Kidney (tissue), 14 donors: ENCODE data around the gene MVP. TPM values are rescaled to one million over a fixed set of nuclear protein-coding genes. Genes with fewer than 3 reads are reported as not detected.

ENCODE experiments used
- DNase-seq, 5 donors: peaks; one replicate each; pipeline ENCODE4 v3.0.0-alpha.2; 2013 to 2020
- FAIRE-seq: peaks from 2 replicates; lab custom pipeline; 2012; peaks lifted over from hg19 to GRCh38; lab: Jason Lieb, UNC
- H3K27ac ChIP-seq, 2 donors: one replicate each; pipeline ENCODE4 v1.7.0; 2013; ENCODE audit warnings: low read depth in 2 of 2, low read length in 2 of 2, inconsistent platforms in 1 of 2
- H3K27me3 ChIP-seq: one replicate; pipeline ENCODE4 v1.7.1; 2013; ENCODE audit warnings: low read length, inconsistent platforms; ENCODE audit not compliant: control insufficient read depth, insufficient read depth
- H3K36me3 ChIP-seq, 3 donors: one replicate each; pipeline versions ENCODE4 v1.7.0 to v1.7.1; 2013; ENCODE audit warnings: low read length in 3 of 3, control low read depth in 1 of 3, inconsistent platforms in 1 of 3; ENCODE audit not compliant: insufficient read depth in 3 of 3, control insufficient read depth in 2 of 3
- H3K4me1 ChIP-seq, 3 donors: one replicate each; pipeline versions ENCODE4 v1.7.0 to v1.7.1; 2013; ENCODE audit warnings: low read length in 3 of 3, inconsistent platforms in 1 of 3, low read depth in 1 of 3; ENCODE audit not compliant: control insufficient read depth in 2 of 3, insufficient read depth in 2 of 3
- H3K4me3 ChIP-seq, 3 donors: one replicate each; pipeline versions ENCODE4 v1.7.0 to v1.8.1; 2013; ENCODE audit warnings: low read length in 3 of 3, control low read depth in 1 of 3, inconsistent platforms in 1 of 3
- H3K9ac ChIP-seq, 3 donors: one replicate each; pipeline versions ENCODE4 v1.7.0 to v1.7.1; 2013; ENCODE audit warnings: low read length in 3 of 3, control low read depth in 1 of 3, inconsistent platforms in 1 of 3
- H3K9me3 ChIP-seq, 3 donors: one replicate each; pipeline versions ENCODE4 v1.7.0 to v1.7.1; 2013; ENCODE audit warnings: low read length in 3 of 3, control low read depth in 1 of 3, inconsistent platforms in 1 of 3; ENCODE audit not compliant: control insufficient read depth in 2 of 3, insufficient read depth in 1 of 3
- CTCF ChIP-seq: IDR thresholded peaks from 3 replicates; pipeline ENCODE4 v1.5.1; 2012; ENCODE audit warnings: mild to moderate bottlenecking, moderate library complexity, borderline replicate concordance; ENCODE audit not compliant: insufficient read depth; ENCODE audit errors: extremely low read depth
- intact Hi-C: fragments of 100-400 bp; cut with DNase I; formaldehyde crosslinking; loops from one replicate; pipeline ENCODE4 v1.11.1; 2022
- polyA plus RNA-seq: library from polyadenylated mRNA; stranded (reverse); fragments of 350-450 nt; fragmentation: Illumina TruSeq; extraction: RNeasy Lipid Tissue Mini Kit (QIAGEN cat#74804); gene quantifications from one replicate; pipeline ENCODE4 v1.2.3, GENCODE V29; 2014; ENCODE audit warnings: low read depth, low replicate concordance; ENCODE audit not compliant: insufficient read depth
- total RNA-seq: library from RNA; stranded (reverse); fragmentation: NEBNext Ultra II Directional; extraction: Animal tissue kit (Norgen Biotek cat#: 25700); gene quantifications from one replicate; pipeline ENCODE4 v1.2.1, GENCODE V29; 2021
- donor health status: control.
- donor health status: control.
- donor health status: control.
- donor health status: control.
- donor health status: control.
- donor health status: DM: yes; HTN: yes; CAD: no.
- donor health status: Normal renal cell carcinoma (clear cell type).

MVP gene
- total and polyA plus RNA-seq, 2 donors from 2014 or later = 123 to 271 TPM

GRCh38 chr16:29858149-29858849, 38.0 kb downstream of the MVP start:
- H3K27me3 ChIP-seq = no peaks in the 10 kb centered on the region
- intact Hi-C loops = no loop called here
- H3K27ac ChIP-seq = no peak overlapping the region
- TF ChIP-seq CTCF = no peak
- no peaks in the 10 kb centered on the region for H3K9me3 ChIP-seq
- H3K9ac ChIP-seq = no peak overlapping the region
- peaks cover 0 to 5% (median 0%) of the 10 kb centered on the region in 3 donors for H3K36me3 ChIP-seq
- no peak overlapping the region for H3K4me3 ChIP-seq
- no peak for DNase-seq
- no peak for FAIRE-seq
- peaks cover 0 to 12% (median 5%) of the 10 kb centered on the region in 3 donors for H3K4me1 ChIP-seq

- H3K27me3 ChIP-seq = no peaks in the 10 kb centered on the region
- H3K27ac ChIP-seq = no peak overlapping the region
- DNase-seq (no peak), FAIRE-seq (no peak)
- no peak for TF ChIP-seq CTCF
- peaks cover 0 to 12% (median 5%) of the 10 kb centered on the region in 3 donors for H3K4me1 ChIP-seq
- no peak overlapping the region for H3K4me3 ChIP-seq
- H3K9me3 ChIP-seq = no peaks in the 10 kb centered on the region
- intact Hi-C loops = no loop called here
- H3K36me3 ChIP-seq = peaks cover 0 to 5% (median 0%) of the 10 kb centered on the region in 3 donors
- H3K9ac ChIP-seq = no peak overlapping the region
Observed at GRCh38 chr16:29858974-29859373, 38.7 kb downstream of the MVP start.

GRCh38 chr16:29860218-29860617, 40.0 kb downstream of the MVP start:
- H3K4me1 ChIP-seq = peaks cover 0 to 12% (median 5%) of the 10 kb centered on the region in 3 donors
- no peak overlapping the region for H3K27ac ChIP-seq
- intact Hi-C loops = no loop called here
- H3K9me3 ChIP-seq = no peaks in the 10 kb centered on the region
- TF ChIP-seq CTCF = no peak
- H3K36me3 ChIP-seq = peaks cover 0 to 5% (median 0%) of the 10 kb centered on the region in 3 donors
- H3K4me3 ChIP-seq = no peak overlapping the region
- FAIRE-seq (no peak), DNase-seq (no peak)
- H3K27me3 ChIP-seq = no peaks in the 10 kb centered on the region
- H3K9ac ChIP-seq = no peak overlapping the region
